SK-MEL-5 (cell line): ENCODE measurements around the gene EBI3. TPM values are rescaled to one million over a fixed set of nuclear protein-coding genes. Genes with fewer than 3 reads are reported as not detected.
"Not testable (repeated sequence)": the region's sequence is repeated elsewhere in the genome, so short reads cannot be mapped to it uniquely, and the experiment has no call there.

Experiments used
- DNase-seq: peaks from one replicate; pipeline ENCODE4 v3.0.0-alpha.2; 2016; ENCODE audit warnings: low read depth, low spot score
- in situ Hi-C: cut with HindIII; loops from 2 replicates; pipeline ENCODE4 v1.10.0; 2016; ENCODE audit warnings: low sequenced_read_pairs, high pct_unique_total_duplicates, low pct_unique_long_range_greater_than_20kb
- polyA plus RNA-seq, 2 experiments: library from polyadenylated mRNA; depleted of rRNA; stranded (reverse); fragments of >200 nt; gene quantifications; 2 replicates each; pipeline ENCODE4 v1.2.3, GENCODE V29; 2015
- total RNA-seq: library from RNA; depleted of rRNA; stranded (reverse); fragments of >200 nt; shearing (Covaris generic); gene quantifications from 2 replicates; pipeline ENCODE4 v1.2.3, GENCODE V29; 2014; rRNA removed

The EBI3 gene
- not detected in 2 replicates for total RNA-seq
- polyA plus RNA-seq (2015; cell fraction: cytosol; rRNA removed): 0.07 and 0.08 TPM in 2 replicates
- polyA plus RNA-seq (2015; cell fraction: nucleus; rRNA removed): not detected in 2 replicates

GRCh38 chr19:4229179-4229931 lies at the start of gene EBI3:
TSS of gene EBI3 (plus strand) at chr19:4229523. CDS start at chr19:4229551, 28 bp downstream.
- DNase-seq: no peak
- in situ Hi-C loops: no loop called here

DNA sequence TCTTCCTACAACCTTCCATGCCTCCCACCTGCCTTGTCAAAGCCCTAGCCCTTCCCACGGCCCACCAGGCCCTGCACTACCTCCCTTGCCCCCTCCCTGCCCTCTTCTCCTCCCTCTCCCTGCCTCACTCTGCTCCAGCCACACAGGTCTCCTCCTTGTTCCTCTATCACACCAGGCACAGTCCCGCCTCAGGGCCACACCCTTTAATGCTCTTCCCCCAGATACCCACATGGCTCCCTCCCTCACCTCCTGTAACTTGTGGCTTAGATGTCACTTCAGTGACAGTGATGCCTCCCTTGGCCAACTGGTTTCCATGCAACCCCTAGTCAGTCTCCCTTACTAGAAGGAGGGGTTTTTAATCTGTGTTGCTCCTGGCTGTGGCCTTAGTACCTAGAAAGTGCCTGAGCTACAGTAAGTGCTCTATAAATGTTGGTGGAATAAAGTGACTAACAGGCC lies 48.2 kb upstream of the EBI3 start:
- DNase-seq: no peak

GRCh38 chr19:4182084-4182810 lies 47.1 kb upstream of the EBI3 start, which contains the start of the genes ANKRD24 and SIRT6:
TSS of gene ANKRD24 (plus strand) at chr19:4182689. CDS start at chr19:4186426, 3,737 bp downstream.
TSS of gene SIRT6 (minus strand) at chr19:4182563. CDS start at chr19:4182539, 24 bp downstream.
- DNase-seq: peak; percentile 89
- in situ Hi-C loops: no loop called here

More for the DNA sequence above, 48.2 kb upstream of the EBI3 start:
- in situ Hi-C loops: no loop called here

- in situ Hi-C loops: no loop called here
- no peak for DNase-seq
Measured at GRCh38 chr19:4183967-4184717, 45.2 kb upstream of the EBI3 start.

GRCh38 chr19:4184718-4185352 lies 44.5 kb upstream of the EBI3 start:
- in situ Hi-C loops: no loop called here
- DNase-seq: no peak

DNA sequence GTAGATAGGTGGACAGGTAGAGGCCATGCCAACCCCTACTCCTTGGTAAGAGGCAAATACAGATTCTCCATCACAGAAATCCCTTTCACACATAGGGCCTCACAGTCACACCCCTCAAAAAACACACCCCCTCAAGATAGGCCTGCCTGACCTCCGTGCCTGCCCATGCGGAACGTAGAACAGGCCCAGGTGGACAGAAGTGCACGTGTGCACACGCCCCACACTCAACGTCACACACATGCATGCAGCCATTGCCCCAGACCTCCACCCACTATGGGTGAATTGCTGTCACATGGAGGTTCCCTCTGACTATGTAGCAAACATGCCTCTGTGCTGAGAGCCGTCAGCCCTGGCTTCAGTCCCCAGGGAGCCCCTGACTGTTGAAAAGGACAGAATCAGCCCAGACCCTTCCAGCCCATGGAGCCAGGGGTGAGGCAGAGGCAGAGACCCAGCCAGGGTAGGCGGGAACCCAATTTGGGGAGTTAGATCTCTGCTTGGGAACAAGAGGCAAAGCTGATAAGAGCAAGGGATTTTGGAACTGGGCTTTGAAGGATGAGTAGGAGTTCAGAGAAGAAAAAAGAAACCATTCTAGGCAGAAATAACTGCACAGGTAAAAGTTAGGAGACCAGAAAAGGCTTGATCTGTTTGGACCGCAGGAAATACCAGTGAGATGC lies 43.8 kb upstream of the EBI3 start:
- no peak for DNase-seq
- in situ Hi-C loops: no loop called here

- DNase-seq: peak; percentile 83
- in situ Hi-C loops: no loop called here
Measured at GRCh38 chr19:4186087-4186993, 43.0 kb upstream of the EBI3 start.

DNA sequence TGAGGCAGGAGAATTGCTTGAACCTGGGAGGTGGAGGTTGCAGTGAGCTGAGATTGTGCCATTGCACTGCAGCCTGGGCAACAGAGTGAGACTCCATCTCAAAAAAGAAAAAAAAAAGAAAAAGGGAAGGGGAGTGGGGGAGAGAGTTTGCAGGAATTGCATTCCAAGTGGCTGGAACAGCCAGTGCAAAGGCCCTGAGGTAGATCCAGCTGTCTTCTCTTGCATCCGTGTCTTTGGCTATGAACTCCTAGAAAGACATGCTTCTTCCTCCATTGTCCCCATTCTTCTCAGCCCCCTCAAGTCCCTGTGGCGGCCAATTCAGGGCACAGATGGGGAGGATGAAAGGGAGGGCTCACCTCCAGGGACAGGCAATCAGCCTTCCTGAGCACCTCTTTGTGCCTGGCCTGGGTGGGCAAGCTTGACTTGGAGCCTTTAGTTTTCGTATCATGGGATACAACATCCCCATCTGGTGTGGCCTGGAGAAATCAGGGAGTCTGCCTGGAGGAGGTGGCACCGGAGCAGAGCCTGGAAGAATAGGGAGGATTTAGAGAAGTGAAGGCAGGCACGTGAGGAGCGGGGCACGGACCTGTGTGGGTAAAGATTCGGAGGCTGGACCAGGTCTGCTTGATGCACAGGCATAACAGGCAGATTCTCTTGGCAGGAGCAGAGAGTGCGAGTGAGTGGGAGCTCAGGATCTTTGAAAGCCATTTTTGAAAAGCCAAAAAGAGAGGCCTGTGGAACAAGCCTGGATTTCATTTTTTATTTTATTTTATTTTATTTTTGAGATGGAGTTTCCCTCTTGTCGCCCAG lies 41.8 kb upstream of the EBI3 start:
- DNase-seq: no peak
- in situ Hi-C loops: no loop called here

GRCh38 chr19:4189641-4190040 lies 39.7 kb upstream of the EBI3 start:
- in situ Hi-C loops: no loop called here
- no peak for DNase-seq

DNA sequence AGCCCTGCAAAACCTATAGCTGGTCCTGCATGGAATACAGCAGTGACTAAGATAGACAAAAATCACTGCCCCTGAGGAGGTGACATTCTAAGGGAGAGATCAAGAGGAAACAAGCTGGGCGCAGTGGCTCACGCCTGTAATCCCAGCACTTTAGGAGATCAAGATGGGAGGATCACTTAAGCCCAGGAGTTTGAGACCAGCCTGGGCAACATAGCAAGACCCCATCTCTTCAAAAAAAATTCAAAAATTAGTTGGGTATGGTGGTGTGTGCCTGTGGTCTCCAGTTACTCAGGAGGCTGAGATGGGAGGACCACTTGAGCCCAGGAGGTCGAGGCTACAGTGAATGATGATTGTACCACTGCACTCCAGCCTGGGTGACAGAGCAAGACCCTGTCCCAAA lies 36.8 kb upstream of the EBI3 start:
- in situ Hi-C loops, DNase-seq: not testable (repeated sequence)

DNA sequence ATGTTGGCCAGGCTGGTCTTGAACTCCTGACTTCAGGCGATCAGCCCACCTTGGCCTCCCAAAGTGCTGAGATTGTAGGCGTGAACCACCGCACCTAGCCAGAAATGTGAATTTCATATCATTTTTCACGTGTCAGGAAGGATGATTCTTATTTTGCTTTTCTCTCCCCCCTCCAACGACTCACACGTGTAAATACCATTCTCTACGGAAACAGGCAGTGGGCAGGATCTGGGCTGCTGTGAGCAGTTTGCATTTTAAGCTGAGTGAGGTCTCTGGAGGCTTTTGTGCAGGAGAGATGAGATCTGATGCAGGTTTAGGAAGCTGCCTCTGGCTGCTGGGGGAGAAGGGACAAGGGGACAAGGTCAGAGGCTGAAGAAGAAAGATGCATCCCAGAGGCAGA lies 35.0 kb upstream of the EBI3 start:
- DNase-seq: no peak
- in situ Hi-C loops: no loop called here

GRCh38 chr19:4196009-4196408 lies 33.3 kb upstream of the EBI3 start:
- no peak for DNase-seq
- in situ Hi-C loops: no loop called here

- in situ Hi-C loops: no loop called here
- DNase-seq: no peak
Measured at GRCh38 chr19:4196587-4197148, 32.7 kb upstream of the EBI3 start.

- in situ Hi-C loops: no loop called here
- DNase-seq: no peak
Measured at GRCh38 chr19:4197228-4197624, 32.1 kb upstream of the EBI3 start.
